HG03196 (cell line): ENCODE results near the gene POR.

Experiments used
- ATAC-seq: cut with Tn5 transposase; IDR thresholded peaks from one replicate; pipeline ENCODE4 v1.9.1; 2021; ENCODE audit not compliant: unreplicated experiment

Gene POR

DNA sequence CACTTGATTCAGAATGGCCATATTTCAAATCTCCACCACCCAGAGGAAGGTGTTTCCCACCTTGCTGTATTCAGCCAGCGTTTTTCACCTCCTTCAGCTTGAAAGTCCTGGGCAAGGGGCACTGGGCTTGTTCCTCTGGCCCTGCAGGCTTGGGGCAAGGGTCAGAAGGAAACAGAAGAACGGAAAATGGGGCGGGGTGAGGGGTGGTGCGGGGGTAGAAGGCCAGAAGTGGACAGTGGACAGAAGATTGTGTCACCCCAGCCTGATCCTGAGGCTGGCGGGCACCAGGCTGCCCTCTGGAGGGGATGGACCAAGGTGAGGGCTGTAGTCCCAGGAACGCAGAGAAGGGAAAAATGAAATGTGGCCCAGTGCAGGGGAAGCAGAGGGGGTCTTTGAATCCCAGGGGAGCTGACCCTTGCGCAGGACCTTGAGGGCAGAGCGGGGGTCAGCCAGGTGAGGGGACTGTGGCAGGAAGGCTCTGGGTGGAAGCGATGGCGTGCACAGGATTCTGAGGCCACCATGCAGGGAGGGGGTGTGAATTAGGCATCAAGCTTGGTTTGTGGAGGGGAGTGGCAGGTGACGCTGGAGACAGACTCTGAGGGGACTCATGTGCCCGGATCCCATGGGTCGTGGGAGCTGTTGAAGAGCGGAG is 56.5 kb downstream of the POR start:
- ATAC-seq = no peak

DNA sequence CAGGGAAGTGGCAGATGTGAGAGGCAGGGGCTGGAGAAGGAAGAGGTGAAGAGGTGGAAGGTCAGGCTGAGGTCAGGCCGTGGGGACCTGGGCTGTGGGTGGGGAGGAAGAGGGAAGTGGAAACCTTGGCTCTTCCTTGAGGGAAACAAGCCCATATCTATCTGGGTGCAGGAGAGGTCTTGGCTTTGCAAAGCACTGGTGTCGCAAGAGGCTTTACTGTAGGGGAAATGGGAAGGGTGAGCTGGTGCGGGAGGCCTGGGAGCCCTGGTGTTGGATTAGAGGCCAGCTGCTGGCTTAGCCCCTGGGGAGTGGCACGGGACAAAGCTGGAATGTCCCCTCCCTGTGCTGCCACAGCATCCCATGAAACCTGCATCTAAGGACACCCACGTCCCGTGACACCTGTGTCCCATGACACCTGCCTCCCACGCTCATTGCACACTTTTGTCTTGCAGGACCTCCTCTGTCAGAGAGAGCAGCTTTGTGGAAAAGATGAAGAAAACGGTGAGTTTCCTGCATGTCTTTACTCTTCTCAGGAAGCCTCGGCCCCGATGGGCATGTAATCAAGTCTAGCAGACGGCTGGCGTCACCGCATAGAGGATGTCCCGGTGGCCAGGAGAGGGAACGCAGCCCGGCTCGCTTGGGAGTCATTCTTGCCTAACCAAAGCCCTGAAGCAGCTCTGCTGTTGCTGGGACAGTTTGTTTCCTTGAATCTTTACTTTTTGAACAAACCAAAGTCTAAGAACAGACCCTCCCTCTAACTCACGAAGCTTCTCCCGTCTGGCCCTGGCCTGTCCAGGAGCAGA is 57.2 kb downstream of the POR start:
- ATAC-seq = no peak

DNA sequence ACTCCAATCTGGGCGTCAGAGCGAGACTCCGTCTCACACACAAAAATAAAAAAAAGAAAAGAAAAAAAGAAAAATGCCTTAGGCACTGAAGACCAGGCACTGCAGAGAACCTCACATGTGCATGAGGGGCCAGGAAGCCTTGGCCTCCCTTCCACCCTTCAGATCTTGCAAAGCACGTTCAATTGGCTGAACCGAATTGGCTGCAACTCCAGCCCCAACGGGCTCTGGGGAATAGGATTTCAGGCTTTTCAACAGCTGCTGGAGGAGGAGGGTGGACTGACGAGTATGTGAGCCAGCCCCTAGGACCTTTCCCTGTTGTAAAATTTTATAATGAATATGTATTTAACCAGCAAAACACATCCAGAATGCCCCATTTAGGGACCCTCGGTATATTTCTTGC is 62.8 kb downstream of the POR start:
- ATAC-seq = no peak

GRCh38 chr7:75979759-75980429 is 64.9 kb downstream of the POR start:
- ATAC-seq = no peak

DNA sequence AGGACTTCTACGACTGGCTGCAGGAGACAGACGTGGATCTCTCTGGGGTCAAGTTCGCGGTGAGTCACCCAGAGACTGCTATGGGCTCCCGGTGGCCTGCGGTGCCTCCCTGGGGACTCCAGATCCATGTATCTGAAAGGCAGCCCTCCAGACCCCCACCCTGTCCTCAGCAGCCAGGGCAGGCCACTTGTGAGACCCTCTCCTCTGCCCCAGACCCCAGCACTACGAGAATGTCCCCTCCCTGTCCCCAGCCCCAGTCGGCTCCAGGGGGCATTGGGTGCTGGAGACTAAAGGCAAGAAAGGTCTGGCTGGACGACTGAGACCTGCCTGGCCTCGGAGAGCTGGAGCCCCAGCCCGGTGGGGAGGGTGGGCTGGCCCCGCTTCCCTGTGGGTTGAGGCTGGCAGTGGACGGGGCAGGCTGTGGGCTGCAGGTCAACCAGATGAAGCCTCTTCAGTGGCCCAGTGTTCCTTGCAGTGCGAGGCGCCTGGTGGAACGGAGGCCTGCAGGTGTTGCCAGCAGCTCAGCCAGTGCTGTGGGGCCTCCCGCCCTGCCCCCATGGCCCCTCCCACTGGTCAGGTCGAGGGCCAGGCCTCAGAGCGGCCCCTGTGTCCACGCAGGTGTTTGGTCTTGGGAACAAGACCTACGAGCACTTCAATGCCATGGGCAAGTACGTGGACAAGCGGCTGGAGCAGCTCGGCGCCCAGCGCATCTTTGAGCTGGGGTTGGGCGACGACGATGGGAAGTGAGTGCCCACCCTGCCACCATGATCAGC is 65.7 kb downstream of the POR start:
- no peak for ATAC-seq

DNA sequence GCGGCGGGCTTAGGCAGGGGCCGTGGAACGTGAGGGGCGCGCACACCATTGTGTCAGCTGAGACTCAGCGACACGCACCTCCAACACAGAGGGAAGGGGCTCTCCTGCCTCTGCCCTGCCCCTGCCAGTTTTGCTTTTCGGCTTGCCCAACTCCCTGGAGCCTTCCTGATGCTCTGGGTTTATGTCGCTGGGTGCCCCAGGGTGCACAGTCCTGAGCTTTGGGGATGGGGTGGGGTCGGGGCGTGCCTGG is 66.2 kb downstream of the POR start:
- no peak for ATAC-seq

DNA sequence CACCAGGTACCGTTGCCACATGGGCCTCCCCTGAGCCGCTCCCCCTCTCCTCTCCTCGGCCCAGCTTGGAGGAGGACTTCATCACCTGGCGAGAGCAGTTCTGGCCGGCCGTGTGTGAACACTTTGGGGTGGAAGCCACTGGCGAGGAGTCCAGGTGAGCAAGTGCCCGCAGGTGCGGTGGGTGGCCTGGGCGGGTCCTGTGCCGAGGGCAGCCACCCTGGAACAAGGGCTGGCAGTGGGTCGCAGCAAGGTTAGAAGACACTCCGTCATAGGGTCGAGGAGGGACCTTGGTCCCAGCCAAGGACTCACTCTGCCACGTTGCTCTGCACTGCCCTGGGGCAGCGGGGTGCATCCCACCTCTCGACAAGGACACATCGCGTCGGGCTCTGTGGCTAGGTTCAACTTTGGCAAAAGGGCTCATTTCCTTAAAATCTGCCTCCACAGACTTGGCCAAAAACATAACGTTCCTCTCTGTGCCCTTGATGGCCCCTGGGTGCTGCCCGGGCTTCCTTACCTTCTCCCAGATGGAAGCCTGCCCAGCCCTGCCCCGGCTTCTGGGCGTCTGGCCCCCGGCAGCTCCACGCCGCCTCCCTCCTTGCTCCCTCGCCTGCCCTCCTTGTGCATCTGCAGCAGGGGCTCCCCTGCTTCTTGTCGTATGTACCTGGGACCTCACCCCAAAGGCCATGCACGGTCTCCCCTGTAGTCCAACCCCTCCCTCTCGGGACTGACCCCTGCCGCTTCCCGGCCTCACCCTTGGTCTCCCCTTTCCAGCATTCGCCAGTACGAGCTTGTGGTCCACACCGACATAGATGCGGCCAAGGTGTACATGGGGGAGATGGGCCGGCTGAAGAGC is 66.7 kb downstream of the POR start:
- ATAC-seq = no peak

- no peak for ATAC-seq
These were observed 67.5 kb downstream of the POR start for GRCh38 chr7:75982306-75983064.

DNA sequence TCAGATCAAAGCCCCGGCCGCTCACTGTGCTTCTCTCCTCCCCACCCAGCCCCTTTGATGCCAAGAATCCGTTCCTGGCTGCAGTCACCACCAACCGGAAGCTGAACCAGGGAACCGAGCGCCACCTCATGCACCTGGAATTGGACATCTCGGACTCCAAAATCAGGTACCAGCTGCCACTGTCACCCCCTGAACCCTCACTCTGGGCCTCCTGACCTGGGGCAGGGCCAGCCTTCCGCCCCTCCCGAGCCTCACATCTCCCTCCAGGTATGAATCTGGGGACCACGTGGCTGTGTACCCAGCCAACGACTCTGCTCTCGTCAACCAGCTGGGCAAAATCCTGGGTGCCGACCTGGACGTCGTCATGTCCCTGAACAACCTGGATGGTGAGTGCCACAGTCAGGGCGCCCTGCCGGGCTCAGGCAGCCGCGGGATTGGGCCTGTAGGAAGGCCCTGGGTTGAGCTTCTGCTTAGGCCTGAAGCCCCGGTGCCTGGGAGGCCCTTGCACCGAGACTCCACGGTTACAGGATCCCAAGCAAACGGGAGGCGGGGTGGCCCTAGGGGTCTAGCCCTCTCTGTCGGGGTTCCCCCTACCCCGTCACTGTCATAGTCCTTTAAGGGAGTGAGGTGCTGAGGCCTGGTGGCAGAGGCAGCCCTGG is 68.6 kb downstream of the POR start:
- no peak for ATAC-seq

DNA sequence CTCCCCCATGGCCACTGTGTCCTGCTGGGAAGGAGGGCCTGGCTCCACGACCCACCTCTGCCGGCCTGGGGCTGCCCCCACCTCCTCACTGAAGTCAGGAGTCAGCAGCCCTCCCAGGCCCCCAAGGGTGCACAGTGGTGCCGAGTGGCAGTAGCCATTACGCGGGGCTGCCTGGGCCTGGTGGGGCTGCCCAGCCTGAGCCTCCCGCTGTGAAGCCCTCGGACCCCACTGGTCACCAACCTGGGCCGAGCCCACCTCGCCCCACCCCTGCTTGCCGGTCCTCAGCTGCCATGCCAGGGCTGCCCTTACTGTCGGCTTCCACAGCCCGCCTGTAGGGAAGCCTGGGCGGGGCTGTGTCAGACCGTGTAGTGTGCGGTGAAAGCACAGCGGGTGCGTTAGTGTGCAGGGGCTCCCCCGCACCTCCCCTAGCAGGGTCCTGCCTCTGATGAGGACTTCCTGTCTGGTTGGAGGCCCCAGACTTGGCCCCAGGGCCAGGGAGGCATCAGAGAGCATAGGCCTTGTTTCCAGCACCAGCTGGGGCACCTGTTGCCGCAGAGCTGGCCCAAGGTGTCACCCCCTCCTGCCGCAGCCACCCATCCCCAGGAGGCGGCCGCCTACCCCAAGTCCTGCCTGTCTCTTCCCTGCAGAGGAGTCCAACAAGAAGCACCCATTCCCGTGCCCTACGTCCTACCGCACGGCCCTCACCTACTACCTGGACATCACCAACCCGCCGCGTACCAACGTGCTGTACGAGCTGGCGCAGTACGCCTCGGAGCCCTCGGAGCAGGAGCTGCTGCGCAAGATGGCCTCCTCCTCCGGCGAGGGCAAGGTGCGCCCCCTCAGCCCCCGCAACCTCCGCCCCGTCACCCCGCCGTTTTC is 69.4 kb downstream of the POR start:
- ATAC-seq = no peak

GRCh38 chr7:75985009-75985517 is 70.1 kb downstream of the POR start:
- ATAC-seq = no peak

- no peak for ATAC-seq
These were observed 70.7 kb downstream of the POR start for GRCh38 chr7:75985518-75986146.

- ATAC-seq = no peak
These were observed 71.3 kb downstream of the POR start for GRCh38 chr7:75986147-75986781.

GRCh38 chr7:75987026-75987804 is 72.3 kb downstream of the POR start:
- no peak for ATAC-seq

- no peak for ATAC-seq
These were observed 73.0 kb downstream of the POR start for GRCh38 chr7:75987805-75988567.
